ENCODE data around the gene APOL1. TPM values are rescaled to one million over a fixed set of nuclear protein-coding genes. Genes with fewer than 3 reads are reported as not detected.

APOL1 gene
- total RNA-seq, 1 experiment from 2014 or later, result 0.30 TPM

GRCh38 chr22:36218648-36219193, 34.2 kb upstream of the APOL1 start:
- Histone ChIP-seq H3K79me2 (ENCODE audit: insufficient read depth, low read length) (no peaks in the 10 kb centered on the region), H3K9ac (ENCODE audit: low read length) (no peak overlapping the region), H3K9me3 (ENCODE audit: control insufficient read depth in 1 of 2, insufficient read depth in 1 of 2, low read depth in 1 of 2, low read length in 2 of 2) (no peaks in the 10 kb centered on the region), H3K4me1 (ENCODE audit: control insufficient read depth in 1 of 2, insufficient read depth in 2 of 2, low read length in 2 of 2) (no peaks in the 10 kb centered on the region), H3K9me2 (ENCODE audit: insufficient read depth) (no peaks in the 10 kb centered on the region), H3K4me2 (ENCODE audit: low read length) (no peak overlapping the region), H3K36me3 (ENCODE audit: control insufficient read depth in 1 of 2, insufficient read depth in 2 of 2, low read length in 2 of 2) (no peaks in the 10 kb centered on the region), H3K4me3 (replicated peaks in 1 of 2; ENCODE audit: low read depth in 1 of 2, low read length in 2 of 2) (no peak overlapping the region), H3K27me3 (ENCODE audit: insufficient read depth, low read length) (peaks cover 23% of the 10 kb centered on the region), H4K20me1 (ENCODE audit: insufficient read depth) (no peaks in the 10 kb centered on the region), H3K27ac (ENCODE audit: low read depth, low read length) (no peak overlapping the region), H2AFZ (ENCODE audit: low read depth, low read length, poor library complexity, severe bottlenecking) (no peak overlapping the region)
- ATAC-seq, result no peak
- RAD21 ChIA-PET (ENCODE audit: low non-redundant PET in 1 of 2, low total read pairs in 2 of 2, uncharacterized antibody in 2 of 2, unreplicated experiment in 2 of 2), result no interaction called here
- CTCF ChIA-PET, result no interaction called here
- no TSS peak for BruUV-seq (replicated peaks)
- intact Hi-C loops (cut with micrococcal nuclease), result no loop called here
- no peak for TF ChIP-seq FOSL1 (IDR thresholded peaks at IDR 0.05; ENCODE audit: low read depth)
- TF ChIP-seq EGR1 (IDR thresholded peaks at IDR 0.05; ENCODE audit: low read depth), result no peak
- no peak for TF ChIP-seq EZH2 (IDR thresholded peaks at IDR 0.05)
- no peak for TF ChIP-seq SP1 (IDR thresholded peaks at IDR 0.05; ENCODE audit: low read depth)
- no peak for TF ChIP-seq POLR2A (IDR thresholded peaks at IDR 0.05; ENCODE audit: borderline replicate concordance, extremely low read depth, insufficient read depth, insufficient read length)
- TF ChIP-seq REST (IDR thresholded peaks at IDR 0.05; ENCODE audit: low read depth), result no peak
- TF ChIP-seq CBX3 (IDR thresholded peaks at IDR 0.05; ENCODE audit: low read depth), result no peak
- TF ChIP-seq ZFX (IDR thresholded peaks at IDR 0.05), result no peak
- no peak for TF ChIP-seq EZH2phosphoT487 (IDR thresholded peaks at IDR 0.05; ENCODE audit: borderline replicate concordance)
- DNase-seq (ENCODE audit: low read depth, low spot score), result no peak
- POLR2A ChIA-PET, result no interaction called here

Data from HCT116 (cell line).